Measurements from ENCODE around the gene TRIM48. TPM values are rescaled to one million over a fixed set of nuclear protein-coding genes. Genes with fewer than 3 reads are reported as not detected.
"Not testable (repeated sequence)": the region's sequence is repeated elsewhere in the genome, so short reads cannot be mapped to it uniquely, and the experiment has no call there.

Gene TRIM48
- total RNA-seq: not detected in 2 replicates

- DNase-seq (ENCODE audit: low read depth, low spot score): not testable (repeated sequence)
Observed at GRCh38 chr11:55261855-55262254, at the start of gene TRIM48. Gene TRIM48, plus strand, starts transcription at chr11:55262155. Its CDS starts 113 bp downstream, at chr11:55262268.

- DNase-seq (ENCODE audit: low read depth, low spot score): not testable (repeated sequence)
Observed at GRCh38 chr11:55238316-55238715, 23.6 kb upstream of the TRIM48 start.

- no peak for DNase-seq (ENCODE audit: low read depth, low spot score)
Observed at GRCh38 chr11:55263081-55263480, 1.1 kb downstream of the TRIM48 start.

Other genes starting within 250 kb of the TRIM48 start
- not detected in 2 replicates for gene OR4A16, start 81.0 kb downstream of the TRIM48 start, total RNA-seq
- gene OR4A15, start 105.8 kb downstream of the TRIM48 start, total RNA-seq: not detected in 2 replicates

Data from pulmonary artery endothelial cell (primary cell).